ENCODE measurements around the gene ABHD12.

ABHD12 gene

DNA sequence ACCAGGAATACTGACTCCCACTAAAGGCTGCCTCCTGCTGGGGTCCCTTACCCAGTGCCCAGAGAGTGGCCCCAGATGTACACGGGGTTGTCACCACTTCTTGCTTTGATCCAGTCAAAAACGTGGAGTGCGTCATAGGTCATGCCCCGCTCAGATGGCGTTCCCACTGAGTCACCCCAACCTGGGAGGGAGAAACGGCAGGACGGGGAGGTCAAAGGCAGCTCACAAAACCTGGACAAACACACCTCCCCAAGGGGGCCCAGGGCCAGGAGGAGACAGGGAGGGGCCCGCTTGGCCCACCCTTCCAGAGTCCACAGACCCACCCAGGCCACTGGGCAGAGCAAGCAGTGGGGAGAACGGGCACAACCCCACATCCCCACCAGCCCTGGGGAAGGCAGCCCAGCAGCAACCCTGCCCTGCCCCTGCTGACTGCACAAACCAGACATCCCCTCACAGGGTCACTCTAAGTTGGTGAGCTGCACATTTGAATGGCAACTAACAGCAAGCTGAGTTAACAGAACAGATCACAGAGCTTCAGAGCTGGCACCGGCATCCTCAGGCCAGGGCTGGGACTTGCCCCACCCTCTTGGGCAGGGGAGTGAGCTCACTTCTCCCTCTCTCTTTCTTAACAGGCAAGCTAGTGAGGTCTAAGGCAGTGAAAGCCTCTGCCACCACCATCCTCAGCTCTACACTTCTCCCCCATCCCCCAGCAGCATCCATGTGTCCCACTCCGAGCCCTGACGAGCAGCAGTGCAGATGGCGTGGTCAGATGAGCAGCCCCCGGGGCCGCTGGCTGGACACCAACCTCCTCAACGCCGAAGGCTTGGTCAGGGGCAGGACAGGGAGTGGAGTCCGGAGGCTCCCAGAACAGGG lies 81.0 kb downstream of the ABHD12 start:
- no peak overlapping the region for H3K4me3 ChIP-seq (ENCODE audit: low read depth, low read length)

DNA sequence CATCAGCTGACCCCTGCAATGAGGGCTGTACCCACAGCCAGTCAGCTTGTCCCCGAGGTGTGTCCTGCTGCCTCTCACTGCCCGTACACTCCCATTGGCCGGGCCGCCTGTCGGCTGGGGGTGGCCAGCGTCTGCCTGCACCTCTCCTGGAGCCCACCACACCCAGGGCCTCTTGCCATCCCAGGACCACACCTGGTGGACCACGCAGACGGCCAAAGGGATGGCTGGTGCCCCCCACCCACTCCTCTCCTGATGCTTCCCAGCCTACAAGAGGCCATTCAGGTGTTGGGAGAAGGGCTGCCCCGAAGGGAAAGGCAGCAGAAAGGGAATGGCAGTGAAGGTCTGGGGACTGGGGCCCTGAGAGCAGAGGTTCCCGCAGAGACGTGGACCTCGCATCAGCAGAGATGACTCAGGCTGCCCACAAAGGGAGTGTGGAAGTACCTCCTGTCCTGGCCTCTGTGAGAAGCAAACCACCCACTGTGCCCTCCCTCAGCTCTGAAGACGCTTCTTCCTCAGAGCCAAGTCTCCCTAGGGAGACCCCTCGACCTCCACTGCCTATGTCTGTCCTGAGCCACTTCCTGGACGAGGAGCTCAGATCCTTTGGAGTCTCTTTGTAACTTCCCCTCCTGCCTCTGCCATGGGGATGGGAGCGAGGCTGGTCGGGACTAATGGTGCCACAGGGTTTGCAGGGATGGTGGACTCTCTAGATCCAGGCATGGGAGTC lies 81.8 kb downstream of the ABHD12 start:
- H3K4me3 ChIP-seq (ENCODE audit: low read depth, low read length): no peak overlapping the region

GRCh38 chr20:25308083-25308491 lies 82.5 kb downstream of the ABHD12 start:
- H3K4me3 ChIP-seq (ENCODE audit: low read depth, low read length): no peak overlapping the region

GRCh38 chr20:25306991-25307903 lies 83.4 kb downstream of the ABHD12 start:
- H3K4me3 ChIP-seq (ENCODE audit: low read depth, low read length): no peak overlapping the region

GRCh38 chr20:25304025-25304549 lies 86.5 kb downstream of the ABHD12 start:
- no peak overlapping the region for H3K4me3 ChIP-seq (ENCODE audit: low read depth, low read length)

GRCh38 chr20:25303292-25304024 lies 87.2 kb downstream of the ABHD12 start:
- no peak overlapping the region for H3K4me3 ChIP-seq (ENCODE audit: low read depth, low read length)

DNA sequence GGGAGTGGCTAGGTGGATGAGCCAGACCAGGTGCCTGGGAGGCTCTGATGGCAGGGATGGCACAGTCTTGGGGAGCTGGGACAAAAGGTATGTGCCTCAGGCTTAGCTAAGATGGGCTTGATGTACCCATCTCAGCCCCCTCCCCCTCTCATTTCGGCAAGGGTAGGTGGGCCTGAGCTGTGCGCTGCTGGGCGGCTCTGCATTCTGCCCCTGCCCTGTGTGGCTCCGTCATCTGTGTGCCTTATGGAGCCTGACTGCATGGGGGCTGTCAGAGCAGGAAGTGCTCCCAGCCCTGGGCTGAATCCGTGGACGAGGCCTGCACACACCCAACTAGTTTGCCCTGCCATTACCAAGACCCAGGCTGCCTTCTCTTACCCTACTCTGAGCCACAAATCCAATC lies 88.0 kb downstream of the ABHD12 start:
- H3K4me3 ChIP-seq (ENCODE audit: low read depth, low read length): no peak overlapping the region

- no peak overlapping the region for H3K4me3 ChIP-seq (ENCODE audit: low read depth, low read length)
These were observed 89.2 kb downstream of the ABHD12 start for GRCh38 chr20:25301357-25301920.

DNA sequence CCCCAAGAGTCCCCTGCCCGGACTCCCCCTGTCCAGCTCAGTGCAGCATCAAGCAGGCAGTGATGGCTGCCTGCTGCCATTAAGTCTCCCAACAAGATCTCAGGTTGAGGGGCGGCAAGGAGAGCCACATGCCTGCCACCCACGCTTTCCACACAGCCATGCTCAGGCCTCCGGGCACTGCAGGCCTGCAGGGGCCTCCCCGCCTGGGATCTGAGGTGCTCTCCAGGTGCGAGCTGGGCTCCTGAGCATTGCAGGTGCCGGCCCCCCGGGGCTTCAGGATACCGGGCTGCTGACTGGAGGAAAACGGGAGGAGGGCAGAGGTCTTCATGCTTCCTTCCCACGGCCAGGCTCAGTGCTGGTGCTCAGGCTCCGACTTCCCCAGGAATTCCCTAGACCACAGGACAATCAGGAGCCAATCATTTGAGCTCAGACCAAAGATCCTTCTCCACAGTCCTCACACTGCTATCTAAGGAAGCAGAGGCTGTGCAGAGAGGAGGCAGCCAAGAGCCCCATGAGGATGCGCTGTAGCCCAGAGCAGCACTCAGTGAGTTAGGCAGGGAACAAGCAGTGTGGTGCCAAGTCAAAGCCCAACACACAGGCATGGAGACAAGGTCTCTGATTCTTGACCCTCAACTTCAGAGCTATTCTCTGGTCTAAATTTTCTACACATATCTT lies 90.0 kb downstream of the ABHD12 start:
- H3K4me3 ChIP-seq (ENCODE audit: low read depth, low read length): no peak overlapping the region

DNA sequence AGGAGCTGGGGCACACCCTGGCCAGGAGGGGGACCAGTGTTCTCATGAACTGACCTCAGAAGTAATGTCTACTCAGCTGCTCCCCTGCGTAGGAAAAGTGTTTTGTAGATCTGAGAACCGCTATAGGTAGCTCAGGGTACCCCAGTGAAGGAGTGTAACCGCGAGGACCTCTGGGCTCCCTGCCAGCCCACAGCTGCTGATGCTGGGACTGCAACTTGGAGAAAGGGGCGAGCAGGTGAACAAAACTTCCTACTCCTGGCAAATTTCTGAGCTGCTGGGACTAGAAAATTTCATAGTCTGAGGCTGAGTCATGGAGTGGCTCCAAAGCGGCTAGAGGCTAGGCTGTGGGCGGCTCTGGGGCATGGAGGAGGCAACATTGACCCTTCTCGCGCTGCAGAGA lies 90.8 kb downstream of the ABHD12 start:
- H3K4me3 ChIP-seq (ENCODE audit: low read depth, low read length): no peak overlapping the region

DNA sequence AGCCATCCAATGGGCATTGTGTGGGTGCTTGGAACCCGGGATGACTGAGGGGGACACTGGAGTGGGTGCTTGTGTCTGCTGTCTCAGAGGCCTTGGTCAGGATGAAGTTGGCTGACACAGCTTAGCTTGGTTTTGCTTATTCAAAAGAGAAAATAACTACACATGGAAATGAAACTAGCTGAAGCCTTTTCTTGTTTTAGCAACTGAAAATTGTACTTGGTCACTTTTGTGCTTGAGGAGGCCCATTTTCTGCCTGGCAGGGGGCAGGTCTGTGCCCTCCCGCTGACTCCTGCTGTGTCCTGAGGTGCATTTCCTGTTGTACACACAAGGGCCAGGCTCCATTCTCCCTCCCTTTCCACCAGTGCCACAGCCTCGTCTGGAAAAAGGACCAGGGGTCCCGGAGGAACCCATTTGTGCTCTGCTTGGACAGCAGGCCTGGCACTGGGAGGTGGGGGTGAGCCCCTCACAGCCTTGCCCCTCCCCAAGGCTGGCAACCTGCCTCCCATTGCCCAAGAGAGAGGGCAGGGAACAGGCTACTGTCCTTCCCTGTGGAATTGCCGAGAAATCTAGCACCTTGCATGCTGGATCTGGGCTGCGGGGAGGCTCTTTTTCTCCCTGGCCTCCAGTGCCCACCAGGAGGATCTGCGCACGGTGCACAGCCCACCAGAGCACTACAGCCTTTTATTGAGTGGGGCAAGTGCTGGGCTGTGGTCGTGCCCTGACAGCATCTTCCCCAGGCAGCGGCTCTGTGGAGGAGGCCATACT lies 93.3 kb downstream of the ABHD12 start:
- H3K4me3 ChIP-seq (ENCODE audit: low read depth, low read length): no peak overlapping the region

DNA sequence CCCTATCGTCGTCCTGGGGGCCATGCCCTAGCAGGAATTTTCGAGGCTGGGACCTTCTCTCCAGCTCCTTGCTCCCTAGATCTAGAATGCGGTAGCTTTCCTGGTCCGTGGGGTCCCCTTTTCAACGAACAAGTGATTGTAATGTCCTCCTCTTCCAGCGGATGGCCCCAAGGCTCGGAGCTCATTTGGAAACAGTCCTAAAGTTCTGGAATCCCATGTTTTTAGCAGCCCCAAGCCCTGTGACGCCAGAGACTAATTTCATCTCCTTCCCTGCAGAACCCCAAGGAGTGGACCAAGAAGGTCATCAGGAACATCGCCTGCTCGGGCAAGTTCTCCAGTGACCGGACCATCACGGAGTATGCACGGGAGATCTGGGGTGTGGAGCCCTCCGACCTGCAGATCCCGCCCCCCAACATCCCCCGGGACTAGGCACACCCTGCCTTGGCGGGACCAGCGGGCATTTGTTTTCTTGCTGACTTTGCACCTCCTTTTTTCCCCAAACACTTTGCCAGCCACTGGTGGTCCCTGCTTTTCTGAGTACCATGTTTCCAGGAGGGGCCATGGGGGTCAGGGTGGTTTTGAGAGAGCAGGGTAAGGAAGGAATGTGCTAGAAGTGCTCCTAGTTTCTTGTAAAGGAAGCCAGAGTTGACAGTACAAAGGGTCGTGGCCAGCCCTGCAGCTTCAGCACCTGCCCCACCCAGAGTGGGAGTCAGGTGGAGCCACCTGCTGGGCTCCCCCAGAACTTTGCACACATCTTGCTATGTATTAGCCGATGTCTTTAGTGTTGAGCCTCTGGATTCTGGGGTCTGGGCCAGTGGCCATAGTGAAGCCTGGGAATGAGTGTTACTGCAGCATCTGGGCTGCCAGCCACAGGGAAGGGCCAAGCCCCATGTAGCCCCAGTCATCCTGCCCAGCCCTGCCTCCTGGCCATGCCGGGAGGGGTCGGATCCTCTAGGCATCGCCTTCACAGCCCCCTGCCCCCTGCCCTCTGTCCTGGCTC lies 94.2 kb downstream of the ABHD12 start:
- H3K4me3 ChIP-seq (ENCODE audit: low read depth, low read length): no peak overlapping the region

DNA sequence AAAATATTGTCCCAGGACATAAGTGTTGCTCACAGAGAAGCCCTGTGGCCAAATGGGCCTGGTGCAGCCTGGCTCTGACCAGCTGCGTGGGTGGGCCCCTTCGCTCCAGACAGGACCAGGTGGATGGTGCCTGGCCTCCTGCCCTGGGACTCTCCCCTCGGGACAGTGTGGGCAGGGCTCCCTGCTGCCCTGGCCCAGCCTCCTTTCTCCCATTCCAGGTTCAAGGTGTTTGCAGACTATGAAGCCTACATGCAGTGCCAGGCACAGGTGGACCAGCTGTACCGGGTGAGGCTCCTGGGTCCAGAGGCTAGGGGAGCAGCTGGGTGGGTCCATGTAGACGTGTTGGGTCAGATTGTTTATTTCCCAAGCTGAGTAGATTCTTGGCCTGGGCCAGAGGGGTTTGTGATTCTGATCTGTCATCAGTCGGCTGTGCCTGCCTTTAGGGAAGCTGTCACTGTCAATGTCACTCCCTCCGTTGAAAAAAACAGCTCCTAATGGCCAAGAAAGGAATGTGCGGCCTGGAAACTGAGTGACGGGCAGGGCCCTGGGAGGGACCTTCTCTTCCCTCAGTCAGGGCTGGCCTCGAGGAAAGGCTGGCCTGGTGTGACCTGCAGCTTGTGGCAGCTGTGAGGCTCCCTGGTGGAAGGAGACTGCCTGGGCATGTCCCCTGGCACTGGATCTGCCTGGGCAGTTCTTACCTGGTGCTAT lies 95.1 kb downstream of the ABHD12 start:
- H3K4me3 ChIP-seq (ENCODE audit: low read depth, low read length): no peak overlapping the region

GRCh38 chr20:25294459-25295385 lies 95.9 kb downstream of the ABHD12 start:
- no peak overlapping the region for H3K4me3 ChIP-seq (ENCODE audit: low read depth, low read length)

DNA sequence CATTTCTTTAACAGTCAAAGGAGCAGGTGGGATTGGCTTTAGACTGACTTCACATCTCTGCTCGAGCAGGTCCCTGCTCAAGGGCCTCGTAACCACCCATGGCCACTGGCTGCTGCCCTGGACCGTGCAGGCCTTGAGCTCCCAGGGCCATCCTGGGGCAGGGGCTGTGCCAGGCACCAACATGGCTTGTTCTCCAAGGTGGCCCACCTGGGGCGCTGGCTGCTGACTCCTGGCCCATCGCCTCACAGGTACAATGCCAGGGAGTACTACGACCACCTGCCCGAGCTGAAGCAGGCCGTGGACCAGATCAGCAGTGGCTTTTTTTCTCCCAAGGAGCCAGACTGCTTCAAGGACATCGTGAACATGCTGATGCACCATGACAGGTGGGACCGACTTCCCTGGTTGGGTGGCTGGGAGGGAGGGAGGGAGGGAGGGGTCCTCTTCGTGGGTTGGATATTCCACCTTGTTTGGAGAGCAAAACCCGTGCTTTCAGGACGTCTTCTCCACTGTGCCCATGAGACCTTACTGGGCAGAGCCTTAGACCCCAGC lies 96.7 kb downstream of the ABHD12 start:
- no peak overlapping the region for H3K4me3 ChIP-seq (ENCODE audit: low read depth, low read length)
